HG02610 (cell line): ENCODE results near the gene TM7SF3.
A peak's percentile ranks its signal among the peaks of the same experiment; 100 is the strongest.
"Not testable (repeated sequence)": the region's sequence is repeated elsewhere in the genome, so short reads cannot be mapped to it uniquely, and the experiment has no call there.

Experiments
- ATAC-seq: cut with Tn5 transposase; IDR thresholded peaks from one replicate; pipeline ENCODE4 v1.9.1; 2021; ENCODE audit warnings: mild to moderate bottlenecking, moderate library complexity; ENCODE audit not compliant: unreplicated experiment

Gene TM7SF3

DNA sequence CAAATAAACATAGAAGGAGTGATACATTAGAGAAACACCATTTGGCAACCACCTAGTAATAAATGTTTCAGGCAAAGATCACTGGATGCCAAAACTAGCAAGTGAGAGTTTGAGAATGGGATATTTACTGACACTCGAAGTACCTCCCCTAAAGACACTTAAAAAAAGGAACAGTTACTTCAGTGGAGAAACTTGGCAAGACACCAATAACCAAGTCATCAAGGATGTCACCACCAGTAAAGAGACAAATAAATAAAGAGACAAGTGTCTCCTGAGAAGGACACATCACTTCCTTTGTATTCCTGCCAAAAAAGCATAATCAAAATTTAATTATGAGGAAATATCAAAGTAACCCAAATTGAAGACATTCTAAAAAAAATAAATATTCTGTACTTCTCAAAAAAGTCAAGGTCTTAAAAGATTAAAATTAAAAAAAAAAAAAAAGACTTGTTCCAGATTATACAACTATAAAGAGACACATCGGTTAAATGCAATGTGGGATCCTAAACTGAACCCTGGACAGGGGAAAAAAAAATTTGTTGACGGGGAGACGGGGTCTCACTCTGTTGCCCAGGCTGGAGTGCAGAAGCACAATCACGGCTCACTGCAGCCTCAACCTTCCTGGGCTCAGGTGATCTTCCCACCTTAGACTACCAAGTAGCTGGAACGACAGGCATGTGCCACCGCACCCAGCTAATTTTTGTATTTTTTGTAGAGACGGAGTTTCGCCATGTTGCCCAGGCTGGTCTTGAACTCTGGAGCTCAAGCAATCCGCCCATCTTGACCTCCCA is 26.4 kb downstream of the TM7SF3 start:
- ATAC-seq: no peak

DNA sequence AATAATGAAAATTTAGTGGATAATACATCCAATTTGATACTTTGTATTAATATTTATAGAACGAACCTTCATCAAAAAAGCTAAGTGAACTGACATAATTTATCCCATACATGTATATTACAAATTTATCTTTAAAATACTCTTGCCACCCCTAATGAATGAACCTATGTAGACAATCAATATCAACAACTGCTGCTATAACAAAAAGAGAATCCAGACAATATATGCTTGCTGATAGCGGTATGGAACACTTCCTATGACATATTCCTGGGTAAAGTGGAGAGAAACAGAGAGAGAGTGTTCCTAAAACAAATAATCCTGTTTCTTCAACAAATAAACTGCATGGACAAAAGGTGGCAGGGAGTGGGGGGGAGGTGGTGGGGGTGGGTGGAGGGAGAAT is 31.3 kb downstream of the TM7SF3 start:
- no peak for ATAC-seq

DNA sequence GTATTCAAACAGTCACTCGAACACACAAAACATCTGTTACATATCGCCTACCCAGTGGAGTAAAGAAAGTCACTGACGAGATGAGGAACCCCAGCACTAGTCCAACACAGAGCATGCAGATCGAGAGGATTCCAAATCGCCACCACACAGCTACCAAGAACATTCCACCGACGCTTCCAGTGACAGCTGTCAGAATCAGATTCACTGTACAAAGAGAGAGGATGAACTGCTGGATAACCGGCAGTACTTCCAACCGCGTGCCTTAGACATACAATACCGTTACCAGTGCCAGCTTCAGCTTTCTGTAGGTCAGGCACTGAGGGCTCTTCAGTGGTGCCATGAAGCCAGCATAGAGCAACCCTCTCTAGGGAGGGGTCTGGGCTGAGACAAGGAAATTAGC is 34.5 kb downstream of the TM7SF3 start:
- ATAC-seq: no peak

DNA sequence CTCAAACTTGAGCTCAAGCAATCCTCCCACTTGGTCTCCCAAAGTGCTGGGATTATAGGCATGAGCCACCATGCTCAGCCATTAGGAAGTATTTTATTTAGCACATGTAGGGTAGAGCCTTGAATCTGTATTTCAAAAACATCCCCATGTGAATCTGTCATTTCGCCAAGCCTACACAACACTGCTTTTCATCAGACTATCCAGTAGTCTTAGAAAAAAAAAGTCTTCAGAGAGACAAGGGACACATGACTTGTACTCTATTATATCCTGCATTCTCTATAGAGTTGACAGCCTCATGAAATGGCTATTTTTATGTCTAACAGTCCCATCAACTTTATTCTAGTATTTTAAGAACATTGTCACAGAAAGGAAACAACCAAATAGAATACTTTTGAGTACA is 35.4 kb downstream of the TM7SF3 start:
- ATAC-seq: no peak

DNA sequence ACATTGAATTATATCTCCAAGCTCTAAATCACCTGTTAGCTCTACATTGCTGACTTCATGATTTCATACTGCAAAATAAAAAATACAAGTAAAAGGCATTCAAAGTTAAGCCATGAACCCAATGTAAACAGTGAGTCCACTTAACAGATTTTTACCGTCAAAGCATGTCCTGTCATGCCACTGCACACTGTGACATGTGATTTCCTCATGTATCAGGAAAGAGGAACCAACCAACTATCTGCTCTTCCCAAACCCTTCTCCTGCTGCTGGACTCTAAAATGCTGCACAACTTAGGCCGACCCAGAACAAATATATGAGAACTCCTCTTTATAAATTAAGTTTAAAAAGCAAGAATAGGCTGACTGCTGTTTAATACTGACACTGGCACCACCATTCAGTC is 37.5 kb downstream of the TM7SF3 start:
- no peak for ATAC-seq

DNA sequence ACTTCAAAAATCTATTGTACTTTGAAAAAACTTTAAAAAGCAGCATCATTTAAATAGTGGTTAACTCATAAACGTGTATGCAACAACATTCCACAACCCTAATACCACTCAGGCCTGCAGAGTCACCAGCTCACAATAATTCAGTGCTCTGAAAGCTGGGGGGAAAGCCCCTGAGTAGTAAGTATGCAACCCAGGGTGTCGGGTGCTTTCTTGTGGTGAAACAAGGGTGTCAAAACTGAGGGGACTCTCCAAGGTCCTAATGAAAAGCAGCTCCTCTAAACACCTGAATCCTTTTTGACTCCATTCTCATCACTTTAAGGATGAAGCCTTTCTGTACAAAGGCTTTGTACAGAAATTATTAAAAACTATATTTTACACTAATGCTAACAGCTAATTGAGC is 42.2 kb downstream of the TM7SF3 start:
- peak; percentile 100 for ATAC-seq

DNA sequence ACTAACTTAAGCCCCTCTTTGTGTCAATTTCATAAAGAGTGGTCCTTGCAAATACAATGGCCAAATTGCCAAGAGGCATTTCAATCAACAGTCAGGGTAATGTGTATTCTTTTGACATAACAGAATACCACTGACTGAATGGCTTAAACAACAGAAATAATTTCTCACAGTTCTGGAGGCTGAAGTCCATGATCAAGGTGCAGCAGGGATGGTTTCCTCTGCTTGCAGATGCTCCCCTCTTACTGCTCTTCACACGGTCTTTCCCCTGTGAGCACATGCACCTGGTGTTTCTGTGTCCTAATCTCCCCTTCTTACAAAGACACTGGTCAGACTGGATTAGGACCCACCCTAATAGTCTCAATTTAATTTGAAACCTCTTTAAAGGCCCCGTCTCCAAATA is 44.0 kb downstream of the TM7SF3 start:
- no peak for ATAC-seq

DNA sequence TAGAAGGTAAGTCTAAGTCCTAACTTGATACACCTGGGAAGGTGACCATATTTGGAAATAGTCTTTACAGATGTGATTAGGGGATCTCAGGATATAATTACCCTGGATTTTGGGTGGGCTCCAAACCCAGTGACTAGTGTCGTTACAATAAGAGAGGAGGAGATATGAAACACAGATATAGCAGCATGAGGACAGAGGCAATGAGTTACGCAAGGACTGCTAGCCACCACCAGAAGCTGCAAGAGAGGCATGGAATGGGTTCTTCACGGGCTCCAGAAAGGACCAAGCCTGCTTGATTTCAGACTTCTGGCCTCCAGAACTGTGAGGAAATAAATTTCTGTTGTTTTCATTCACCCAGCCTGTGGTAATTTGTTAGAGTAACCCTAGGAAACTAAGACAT is 47.3 kb downstream of the TM7SF3 start:
- ATAC-seq: no peak

DNA sequence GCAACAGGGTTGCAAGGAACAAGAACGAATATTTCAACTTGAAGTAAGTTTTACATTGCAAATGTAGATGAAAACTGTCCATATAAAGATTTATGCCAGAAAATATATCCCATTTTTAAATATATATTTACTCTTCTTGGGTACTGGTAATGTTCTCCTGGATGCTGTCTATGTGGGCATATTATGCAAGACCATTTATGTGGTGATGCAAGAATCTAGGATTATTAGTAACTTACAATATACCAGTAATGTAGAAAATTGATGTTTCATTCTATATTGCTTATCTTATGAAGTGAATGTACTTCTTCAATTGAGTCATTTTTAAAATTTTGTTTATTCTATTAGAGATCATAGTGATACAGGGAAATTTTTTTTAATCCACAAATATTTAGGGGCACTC is 50.8 kb downstream of the TM7SF3 start:
- no peak for ATAC-seq

DNA sequence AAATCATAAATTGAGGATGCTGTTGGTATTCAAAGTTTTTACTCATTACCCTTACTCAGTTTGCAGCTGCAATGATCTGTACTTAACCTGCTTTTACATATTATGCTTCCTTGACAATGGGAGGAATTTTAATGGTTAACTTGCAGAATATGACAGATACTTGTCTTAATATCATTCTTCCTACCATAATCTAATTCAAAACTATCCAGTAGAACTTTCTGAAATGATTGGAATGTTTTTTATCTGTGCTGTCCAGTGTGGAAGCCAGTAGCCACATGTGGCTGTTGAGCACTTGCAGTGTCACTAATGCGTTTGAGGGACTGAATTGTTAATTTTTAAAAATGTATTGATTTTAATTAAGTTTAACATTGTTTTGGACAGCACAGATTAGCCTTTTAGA is 52.4 kb downstream of the TM7SF3 start:
- ATAC-seq: no peak

DNA sequence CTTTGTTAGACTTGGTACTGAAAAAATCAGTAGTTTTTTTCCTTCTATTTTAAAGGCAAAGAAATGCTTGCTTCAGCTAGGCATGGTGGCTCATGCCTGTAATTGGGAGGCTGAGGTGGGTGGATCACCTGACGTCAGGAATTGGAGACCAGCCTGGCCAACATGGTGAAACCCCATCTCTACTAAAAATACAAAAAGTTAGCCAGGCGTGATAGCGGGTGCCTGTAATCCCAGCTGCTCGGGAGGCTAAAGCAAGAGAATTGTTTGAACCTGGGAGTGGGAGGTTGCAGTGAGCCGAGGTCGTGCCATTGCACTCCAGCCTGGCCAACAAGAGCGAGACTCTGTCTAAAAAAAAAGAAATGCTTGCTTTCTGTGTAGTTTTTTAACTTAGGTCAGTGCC is 52.8 kb downstream of the TM7SF3 start:
- not testable (repeated sequence) for ATAC-seq

DNA sequence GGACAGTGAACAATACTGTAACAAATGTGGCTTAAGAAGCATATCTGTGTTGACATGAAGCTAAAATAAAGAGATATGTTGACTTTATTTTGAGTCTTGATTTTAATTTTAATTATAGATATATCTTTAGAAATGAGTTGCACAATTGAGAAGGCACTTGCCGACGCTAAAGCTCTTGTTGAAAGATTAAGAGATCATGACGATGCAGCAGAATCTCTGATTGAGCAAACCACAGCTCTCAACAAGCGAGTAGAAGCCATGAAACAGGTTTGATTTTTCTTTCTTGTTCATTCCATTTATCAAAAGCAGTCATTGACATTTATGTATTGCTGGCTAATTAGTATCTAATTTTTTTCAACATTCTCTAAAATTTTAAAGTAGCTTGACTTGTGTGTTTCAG is 60.2 kb downstream of the TM7SF3 start:
- no peak for ATAC-seq

DNA sequence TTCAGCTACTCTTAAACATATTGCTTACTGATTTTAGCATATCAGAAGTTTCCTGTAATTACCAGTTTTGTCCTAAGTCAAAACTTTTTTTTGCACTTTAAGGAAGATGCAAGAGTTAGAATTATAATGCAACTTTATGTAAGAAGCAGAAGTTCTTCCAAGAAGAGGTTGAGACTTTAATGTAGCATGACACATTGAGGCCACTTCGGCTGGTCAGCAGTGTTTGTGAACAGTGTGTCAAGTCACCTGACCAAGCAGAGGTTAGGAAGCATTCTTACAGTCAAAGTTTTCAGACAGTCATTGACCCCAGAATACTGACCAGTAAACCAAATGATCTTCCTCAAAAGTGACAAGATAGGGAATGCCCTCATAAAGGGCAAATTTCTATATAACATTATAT is 60.7 kb downstream of the TM7SF3 start:
- no peak for ATAC-seq

DNA sequence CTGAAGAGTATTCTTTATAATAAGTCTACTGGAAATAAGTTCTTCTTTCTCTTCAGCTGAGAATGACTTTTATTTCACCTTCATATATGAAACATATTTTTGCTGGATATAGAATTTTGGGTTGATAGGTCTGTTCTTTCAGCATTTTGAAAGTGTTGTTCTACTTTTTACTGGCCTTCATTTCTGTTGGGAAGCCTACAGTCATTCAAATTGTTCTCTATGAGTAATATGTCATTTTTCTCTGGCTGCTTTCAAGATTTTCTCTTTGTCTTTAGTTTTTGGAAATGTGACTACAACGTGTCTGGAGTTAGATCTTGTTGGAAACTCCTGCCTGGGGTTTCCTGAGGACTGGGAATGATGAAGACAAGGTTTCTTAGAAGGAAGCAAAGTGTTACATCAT is 65.9 kb downstream of the TM7SF3 start:
- ATAC-seq: no peak

DNA sequence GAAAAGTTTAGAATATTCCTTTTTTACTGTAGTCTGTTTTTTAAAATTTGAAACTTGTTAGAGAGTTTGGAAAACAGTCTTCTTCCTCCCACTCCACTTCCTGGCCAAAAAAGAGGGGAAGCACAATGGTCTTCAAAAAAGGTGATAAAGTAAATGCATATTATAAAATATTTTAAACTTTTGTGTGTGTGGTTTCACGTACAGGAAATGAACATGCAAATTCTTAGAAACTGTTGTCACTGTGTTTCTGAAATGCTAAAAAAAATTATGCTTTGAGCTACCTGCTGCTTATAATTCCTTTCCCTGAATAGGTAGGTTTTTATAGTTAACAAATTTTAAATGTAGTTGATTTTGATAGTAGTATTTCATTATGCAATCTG is 73.0 kb downstream of the TM7SF3 start:
- ATAC-seq: no peak

DNA sequence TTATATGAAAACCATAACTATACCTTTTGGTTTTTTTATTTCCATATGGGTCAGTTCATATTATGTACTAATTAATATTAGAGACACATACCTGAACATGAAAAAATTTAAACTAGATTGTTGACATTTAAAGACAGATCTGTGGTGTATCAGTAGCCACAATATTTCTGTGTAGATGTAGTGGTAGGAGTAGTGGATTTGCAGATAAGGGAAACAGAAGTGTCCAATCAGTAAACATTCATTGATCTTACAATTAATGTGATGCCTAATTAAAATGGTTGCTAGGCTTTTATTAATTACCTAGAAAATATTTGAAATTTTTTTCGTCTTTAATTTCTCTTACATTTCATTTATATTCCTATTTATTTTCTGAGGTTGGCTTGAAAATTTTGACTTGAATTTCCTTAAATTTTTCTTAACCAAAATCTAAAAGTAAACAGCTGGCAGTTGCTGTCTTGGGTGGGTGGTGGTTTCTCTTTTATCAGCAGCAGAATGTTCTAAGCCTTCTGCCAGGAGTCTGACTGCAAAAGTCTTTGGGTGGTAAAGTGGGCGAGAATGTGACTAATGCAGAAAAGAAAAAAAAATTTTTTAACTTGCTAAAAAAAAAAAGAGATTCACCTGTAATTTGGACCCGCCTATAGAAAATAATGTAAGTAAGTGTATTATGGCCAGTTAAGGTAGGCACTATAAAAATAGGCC is 73.5 kb downstream of the TM7SF3 start:
- ATAC-seq: no peak

DNA sequence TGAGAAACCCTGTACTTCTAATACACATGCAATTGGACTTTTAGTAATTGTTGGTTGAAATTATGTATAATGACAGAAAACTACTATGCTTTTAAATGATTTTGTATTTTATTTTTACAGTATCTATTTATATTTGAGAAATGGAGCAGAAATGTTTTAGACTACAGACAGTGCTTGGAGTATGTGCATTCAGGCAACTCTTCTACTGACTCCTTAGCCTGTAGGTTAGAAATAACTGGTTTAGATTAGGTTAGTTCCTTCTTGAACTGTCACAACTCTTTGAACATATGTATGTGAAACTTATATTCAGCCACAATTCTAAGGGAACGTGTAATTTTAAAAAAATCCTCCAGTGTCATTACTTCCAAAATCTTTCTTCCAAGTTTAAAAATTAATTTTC is 74.2 kb downstream of the TM7SF3 start:
- ATAC-seq: no peak

DNA sequence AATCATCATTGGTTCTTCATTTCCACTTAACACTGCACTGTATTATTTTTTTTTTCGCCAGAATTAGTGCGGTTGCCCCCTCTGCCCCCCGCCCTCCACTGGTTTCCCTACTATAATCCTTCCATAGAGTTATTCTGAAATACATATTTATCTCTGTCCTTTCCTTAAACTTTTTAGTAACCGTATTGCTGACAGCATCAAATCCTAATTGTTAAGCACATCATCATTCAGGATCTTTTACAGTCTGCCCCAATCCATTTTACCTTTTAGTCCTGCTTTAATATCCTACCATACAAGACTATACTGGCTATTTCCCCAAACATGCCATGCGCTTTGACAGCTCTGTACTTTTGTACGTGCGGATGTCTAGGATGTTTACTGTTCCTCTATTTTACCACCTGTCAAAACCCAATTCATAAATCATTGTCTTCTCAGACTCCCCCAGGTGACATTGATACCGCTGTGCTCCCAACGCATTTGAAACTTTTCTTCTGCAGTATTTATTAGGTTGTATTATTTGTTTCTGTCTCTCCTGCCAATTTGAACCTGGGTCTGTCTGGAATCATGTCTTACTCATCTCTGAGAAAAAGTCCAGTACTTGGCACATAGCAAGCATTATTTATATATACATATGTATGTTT is 74.9 kb downstream of the TM7SF3 start:
- no peak for ATAC-seq

DNA sequence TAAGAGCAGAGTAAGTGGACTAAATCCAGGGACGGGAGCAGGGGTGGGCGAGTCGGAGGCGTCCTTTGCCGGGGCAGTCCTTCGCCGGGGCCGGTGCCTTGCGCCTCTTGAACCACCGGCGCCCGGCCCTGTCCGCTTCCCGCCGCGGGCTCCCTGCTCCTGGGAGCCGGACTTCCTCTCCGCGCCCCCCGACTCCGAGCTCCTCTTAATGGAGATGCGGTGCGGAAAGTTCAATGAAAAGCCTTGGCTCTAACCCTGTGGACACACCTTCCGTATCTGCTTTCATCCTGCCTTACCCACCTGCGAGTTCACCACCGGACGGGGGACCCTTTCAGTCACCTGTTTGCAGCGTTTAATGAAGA is 75.5 kb downstream of the TM7SF3 start:
- peak; percentile 9 for ATAC-seq

DNA sequence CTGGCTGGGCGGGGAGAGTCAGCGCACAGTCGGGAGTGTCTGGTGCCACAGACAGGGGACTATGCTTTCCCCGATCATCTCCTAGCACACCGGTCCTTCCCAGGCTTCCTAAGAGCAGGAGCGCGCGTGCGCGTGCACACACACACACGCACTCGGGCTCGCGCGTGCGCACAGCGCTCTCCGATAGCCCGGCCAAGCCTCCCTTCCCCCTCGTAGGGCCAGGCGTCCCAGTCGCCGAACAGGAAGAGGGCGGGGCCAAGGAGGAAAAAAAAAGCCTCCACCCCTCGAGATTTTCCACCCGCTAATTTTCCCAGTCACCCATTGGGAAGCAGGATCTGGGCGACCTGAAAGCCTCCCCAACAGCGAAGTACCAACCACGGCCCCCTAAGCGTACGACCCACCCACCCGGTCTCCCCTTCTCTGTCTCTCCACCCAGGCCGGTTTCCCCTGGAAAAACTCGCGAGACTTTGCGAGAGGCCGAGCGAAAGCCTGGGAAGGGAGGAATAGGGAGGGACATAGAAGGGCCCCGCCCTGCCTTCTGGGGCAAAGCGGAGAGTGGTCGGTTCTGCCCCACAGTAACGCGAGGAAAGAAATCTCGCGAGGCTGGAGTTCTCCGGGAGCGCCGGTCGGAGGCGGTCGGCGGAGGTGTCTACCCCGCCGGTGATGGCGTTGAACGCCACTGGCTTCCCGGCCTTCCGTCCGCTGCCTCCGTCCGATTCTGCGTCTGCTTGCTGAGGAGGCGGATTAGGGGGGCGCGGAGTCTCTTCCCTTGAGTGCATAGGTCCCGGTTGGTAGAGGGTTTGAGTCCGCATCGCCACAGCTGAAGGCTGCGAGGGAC is 76.1 kb downstream of the TM7SF3 start, which contains the start of the genes FGFR1OP2 and INTS13:
Gene FGFR1OP2, plus strand, starts transcription at position 608 of the 838 bp plus-strand sequence. CDS start 15,689 bp downstream, outside the sequence.
Gene INTS13, minus strand, starts transcription at position 119 of the 838 bp plus-strand sequence. CDS start 1,178 bp downstream, outside the sequence.
- peak; percentile 88 for ATAC-seq

DNA sequence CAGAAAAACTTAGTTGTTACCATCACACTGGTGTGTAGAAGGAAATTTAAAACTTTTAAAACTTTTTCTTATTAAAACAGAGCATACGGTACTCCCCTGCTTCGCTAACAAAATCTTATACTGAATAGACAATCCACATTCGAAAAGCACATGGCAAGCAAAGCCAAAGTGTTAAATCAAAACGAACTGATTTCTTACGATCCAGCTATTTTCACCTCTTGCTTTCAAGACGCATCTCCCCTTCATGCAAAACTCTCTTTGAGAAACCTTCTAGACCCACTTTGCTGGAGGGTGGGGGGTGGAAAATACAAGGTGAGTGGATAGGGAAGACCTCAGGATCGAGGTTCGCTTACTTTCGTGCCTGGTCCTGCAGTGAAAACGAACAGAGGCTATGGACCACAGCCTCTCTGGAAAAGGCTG is 76.7 kb downstream of the TM7SF3 start:
- ATAC-seq: no peak
